Stimulated activated CD4-positive, alpha-beta T cell treated with anti-CD3 and anti-CD28 coated beads, Interleukin-1b, Interleukin-23, amount 100 ng/mL, for 24 hours (primary cell): ENCODE data around the gene ITGB4.

Source experiments
- DNase-seq, 4 experiments: peaks; one replicate each; pipeline ENCODE4 v3.0.0-alpha.2; 2020; ENCODE audit warnings: low read depth in 4 of 4, low spot score in 1 of 4

The ITGB4 gene

DNA sequence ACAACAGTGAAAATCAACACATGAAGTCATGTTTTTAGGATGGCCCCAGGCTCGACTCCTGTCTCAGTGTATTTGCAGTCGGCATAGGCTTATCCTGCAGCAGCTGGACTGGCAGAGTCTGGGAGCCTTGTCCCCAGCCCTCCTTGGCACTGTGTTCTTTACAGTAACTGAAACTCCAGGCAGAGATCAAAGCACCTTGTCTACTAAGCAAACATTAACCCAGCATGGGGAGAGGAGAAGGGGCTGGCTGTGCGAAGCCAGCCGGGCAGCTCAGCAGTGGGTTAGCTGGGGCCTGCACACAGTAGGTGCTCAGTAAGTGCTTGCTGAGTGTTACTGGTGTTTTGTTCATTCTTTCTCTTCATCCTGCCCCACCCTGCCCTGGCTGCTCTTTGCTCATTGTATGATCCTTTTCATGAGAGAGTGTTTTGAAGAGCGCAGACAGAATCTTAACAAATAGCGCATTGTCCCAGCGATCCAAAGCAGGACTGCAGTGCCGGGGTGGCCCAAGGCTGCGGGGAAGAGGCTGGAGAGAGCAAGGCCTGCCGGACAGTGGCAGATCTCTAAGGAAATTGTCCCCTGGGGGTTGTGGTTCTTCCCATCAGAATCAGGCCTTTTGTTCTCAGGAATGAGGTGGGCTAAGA is 23.5 kb upstream of the ITGB4 start:
- DNase-seq, result no peak

DNA sequence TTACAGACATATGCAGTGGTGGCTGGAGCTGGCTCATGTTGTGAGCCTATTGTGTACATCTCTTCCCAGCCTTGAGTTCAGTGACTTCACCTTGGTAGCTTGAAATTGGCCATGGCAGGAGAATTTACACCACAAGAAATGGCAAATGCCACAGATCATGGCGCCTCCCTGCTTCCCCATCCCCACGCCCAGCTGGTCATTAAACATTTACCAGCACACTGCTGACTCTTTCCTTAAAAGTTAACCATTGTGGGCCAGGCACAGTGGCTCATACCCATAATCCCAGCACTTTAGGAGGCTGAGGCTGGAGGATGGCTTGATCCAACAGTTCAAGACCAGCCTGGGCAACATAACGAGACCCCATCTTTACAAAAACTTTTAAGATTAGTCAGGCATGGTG is 22.6 kb upstream of the ITGB4 start:
- no peak for DNase-seq

DNA sequence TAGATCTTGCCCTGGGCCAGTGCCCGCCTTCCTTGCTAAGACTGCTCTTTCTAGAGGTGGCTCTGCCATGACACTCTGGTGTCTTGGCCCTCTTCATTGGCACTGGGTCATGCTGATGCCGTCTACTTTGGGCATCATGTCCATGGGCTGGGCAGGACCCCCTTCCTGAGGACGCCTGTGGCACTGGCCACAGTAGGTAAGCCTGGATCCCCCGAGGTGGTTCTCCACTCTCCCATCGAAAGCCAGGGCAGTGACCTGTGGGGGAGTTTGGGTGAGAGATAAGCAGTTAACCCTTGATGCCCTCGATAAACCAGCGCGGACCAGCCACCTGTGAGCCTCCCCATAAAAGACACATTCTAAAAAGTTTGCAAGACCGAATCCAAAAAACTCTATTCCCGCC is 20.0 kb upstream of the ITGB4 start:
- DNase-seq, result no peak

DNA sequence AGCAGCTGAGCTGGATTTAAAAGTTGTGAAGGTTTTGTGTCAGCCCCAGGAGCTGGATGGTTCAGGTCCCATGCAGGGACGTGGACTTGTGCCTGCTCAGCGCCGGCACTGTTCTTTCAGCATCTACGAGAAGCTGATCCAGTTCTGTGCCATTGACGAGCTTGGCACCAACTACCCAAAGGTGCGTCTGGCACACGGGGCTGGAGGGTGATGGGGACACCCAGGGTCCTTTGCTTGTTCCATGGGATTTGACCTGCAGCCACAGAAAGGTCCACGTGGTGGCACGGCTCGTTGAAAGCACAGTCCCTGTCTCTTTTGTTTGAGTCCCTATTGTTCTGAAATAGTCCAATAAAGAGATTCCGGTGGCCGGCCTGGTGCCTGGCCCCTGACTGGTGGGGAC is 18.1 kb upstream of the ITGB4 start:
- DNase-seq, result no peak

DNA sequence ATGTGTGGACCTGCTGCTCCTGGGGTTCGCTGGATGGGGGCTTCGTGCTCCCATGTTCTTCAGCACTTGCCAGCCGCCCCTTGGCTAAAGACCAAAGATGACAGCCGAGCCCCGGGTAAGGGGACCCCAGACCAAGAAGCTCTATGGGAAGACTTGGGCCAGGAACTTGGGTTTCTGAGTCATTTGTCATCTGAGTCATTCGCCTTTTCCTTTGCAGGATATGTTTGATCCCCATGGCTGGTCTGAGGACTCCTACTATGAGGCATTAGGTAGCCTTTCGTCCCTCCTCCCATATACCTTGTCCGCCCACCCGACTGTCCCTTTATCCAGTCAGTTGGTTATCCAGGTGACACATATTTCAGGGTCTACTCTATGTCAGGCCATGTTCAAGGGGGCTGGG is 17.7 kb upstream of the ITGB4 start:
- DNase-seq, result no peak

DNA sequence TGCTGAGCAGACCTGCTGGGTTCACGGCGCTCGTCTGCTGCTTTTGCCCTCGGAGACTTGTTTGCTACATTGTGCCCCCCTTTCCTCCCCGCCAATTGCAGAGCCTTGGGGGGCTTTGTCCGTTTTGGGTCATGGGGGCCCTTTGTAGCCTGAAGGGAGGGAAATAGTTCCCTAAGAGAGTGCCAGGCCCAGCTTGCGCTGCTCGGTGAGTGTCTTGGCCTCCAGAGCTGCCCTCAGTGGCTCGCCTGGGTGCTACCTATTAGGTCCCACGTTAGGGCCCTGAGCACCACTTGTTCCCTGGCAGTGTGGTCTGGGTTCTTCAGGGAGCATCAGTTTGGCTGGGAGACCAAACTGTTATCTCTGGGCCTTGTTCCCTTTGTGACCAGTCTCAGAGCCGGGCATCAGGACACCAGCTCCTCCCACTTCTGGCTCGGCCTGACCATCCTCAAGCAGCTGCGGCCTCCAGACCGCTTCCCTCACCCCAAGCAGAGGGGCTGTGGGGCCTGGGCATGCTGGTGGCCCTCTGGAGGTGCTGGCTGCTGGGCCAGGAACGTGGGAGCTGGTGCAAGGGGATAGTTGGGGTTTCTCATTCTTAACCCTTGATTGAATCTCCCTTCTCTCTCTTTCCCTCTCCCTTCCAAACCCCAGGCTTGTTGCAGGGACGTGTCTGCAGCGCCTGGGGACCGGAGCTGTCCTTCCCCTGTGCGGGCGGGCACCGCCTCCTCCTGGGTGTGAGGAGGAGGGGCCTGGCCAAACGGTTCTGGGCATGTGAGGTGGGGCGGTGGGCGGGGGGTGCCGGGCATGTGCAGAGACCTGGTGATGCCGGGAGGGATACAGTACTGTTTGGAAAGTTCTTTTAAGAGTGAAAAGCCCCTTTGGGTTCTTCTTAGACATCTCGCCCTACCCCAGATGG is 16.0 kb upstream of the ITGB4 start:
- no peak for DNase-seq

DNA sequence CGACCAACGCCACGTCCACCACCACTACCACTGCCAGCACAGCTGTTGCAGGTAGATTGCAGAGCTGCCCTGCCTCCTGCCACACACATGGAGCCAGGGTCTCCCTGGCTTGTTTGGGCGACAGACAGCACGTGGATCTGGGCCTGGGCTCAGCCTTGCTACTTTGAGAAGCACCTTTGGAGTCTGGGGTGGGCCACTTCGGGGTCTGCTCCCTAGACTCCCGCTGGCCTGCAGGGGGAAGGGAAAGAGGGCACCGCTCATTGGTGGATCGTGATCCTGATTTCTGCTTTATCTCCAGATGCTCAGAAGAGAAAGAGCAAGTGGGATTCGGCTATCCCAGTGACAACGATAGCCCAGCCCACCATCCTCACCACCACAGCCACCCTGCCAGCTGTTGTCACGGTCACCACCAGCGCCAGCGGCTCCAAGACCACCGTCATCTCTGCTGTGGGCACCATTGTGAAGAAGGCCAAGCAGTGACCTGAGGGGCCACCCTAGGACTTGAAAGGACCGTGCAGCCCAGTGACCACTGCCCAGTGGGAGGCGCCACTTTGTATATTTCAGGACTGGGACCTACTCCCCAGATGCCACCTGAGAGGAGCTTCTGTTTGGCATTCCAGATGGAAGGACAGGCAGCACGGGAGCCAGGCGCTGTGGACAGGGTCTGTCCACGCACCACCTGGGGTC is 15.1 kb upstream of the ITGB4 start:
- no peak for DNase-seq

DNA sequence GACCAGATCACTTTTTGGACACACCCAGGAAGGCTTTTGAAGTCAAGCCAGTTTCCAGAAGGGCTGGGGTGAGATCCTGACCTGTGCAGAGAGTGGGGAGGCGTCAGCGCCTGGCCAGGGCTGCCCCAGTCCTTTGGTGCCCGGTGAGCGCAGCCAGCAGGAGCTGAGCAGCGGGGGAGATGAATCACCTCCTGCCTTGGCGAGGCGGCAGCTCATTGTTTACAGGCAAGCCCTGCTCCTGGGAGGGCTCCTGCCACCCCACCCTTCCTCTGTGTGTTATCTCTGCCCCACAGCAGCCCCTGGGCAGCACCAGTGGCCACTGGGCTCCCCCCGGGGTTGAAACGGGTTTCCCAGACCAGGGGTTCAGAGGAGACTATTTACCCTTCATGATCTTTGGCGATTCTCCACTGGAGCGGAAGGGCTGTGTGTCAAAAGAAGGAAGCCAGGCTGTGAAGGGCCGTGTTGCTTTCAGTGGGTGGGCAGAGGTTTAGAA is 14.1 kb upstream of the ITGB4 start:
- no peak for DNase-seq

DNA sequence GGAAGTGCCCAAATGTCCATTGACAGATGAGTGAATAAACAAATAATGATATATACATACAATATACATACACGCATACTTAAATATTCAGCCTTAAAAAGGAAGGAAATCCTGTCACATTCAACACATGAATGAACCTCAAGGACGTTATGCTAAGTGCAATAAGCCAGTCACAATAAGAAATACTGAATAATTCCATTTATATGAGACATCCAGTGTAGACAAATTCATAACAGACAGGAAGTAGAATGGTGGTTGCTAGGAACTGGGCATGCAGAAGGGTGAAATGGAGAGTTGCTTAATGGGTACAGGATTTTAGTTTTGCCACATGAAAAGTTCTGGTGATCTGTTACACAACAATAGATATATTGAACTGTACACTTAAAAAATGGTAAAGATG is 8.8 kb upstream of the ITGB4 start:
- DNase-seq, result no peak

DNA sequence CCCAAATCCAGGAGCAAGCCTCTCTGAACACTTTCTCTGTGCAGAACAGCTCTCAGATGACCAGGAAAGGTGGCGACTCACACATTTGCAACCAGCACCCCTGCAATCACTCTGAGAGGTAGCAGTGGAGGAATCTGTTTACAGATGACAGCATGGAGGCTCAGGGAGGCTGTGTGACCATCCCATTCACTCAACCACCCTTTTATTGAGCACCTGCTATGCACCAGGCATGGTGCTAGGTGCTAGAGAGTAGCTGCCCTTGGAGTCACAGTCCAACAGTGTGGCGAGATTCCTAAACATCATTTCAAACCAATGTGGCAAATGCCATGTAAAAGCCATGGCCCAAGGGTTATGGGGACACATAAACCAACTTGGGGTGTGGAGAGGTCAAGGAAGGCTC is 1.5 kb upstream of the ITGB4 start:
- DNase-seq, result no peak

DNA sequence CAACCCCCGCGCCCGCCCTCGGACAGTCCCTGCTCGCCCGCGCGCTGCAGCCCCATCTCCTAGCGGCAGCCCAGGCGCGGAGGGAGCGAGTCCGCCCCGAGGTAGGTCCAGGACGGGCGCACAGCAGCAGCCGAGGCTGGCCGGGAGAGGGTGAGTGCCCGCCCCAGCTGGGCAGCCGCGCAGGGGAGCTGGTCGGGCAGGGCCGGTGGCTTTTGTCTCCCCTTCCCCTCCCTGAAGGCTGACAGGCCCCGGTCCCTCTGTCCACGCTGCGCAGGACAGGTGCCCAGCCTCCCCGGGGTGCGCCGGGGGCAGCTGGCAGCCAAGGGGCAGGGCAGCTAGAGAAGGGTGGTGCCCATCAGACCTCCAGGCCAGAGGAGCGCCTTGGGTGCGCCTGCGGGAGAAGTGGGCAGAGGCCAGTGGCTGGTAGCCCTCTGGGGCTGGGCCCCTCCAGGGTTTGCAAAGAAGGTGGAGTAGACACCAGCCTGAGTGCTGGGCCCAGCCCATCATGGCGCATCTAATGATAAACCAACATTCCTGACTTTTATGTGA is 278 bp downstream of the ITGB4 start:
- DNase-seq, result no peak

DNA sequence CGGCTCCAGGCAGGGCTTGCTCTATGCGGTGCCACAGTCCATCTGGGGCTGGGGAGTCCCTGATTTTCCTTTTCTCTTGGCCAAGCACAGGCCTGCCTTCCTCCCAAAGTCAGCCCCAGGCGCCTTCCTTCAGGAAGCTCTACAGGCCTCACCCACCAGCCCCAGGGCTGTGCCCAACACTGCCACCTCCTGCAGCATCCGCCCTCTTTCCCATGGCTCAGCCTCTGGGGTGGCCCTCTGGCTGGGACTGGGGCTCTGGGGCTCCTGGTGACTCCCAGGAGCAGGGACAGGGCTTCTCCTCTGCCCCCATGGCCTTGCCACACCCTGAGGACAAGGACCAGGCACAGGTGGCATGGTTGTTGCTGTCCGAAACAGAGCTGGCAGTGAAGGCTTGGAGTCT is 817 bp downstream of the ITGB4 start:
- no peak for DNase-seq

DNA sequence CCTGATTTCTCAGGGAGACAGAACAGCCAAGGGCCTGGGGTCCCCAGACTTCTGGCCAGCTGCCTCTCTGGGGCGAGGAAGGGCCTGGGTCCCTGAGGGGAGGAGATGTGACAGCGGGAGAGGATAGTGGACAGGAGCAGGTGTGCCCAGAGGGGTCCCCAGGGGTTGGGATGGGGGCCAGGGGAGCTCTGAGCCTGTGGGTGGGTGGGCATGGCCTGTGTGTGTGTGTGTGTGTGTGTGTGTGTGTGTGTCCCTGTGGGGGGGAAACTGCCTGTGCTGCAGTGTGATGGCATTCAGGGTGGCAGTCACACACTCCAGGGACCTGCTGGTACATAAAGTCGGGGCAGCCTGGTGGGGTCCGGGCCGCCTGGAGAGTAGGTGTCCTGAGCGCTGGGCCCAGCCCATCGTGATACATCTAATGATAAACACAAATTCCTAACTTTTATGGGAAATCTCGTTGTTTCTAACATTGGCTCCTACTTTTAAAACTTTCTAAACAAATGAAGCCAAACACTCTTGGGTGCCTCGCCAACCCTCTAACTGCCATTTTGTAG is 1.4 kb downstream of the ITGB4 start:
- DNase-seq, result no peak

DNA sequence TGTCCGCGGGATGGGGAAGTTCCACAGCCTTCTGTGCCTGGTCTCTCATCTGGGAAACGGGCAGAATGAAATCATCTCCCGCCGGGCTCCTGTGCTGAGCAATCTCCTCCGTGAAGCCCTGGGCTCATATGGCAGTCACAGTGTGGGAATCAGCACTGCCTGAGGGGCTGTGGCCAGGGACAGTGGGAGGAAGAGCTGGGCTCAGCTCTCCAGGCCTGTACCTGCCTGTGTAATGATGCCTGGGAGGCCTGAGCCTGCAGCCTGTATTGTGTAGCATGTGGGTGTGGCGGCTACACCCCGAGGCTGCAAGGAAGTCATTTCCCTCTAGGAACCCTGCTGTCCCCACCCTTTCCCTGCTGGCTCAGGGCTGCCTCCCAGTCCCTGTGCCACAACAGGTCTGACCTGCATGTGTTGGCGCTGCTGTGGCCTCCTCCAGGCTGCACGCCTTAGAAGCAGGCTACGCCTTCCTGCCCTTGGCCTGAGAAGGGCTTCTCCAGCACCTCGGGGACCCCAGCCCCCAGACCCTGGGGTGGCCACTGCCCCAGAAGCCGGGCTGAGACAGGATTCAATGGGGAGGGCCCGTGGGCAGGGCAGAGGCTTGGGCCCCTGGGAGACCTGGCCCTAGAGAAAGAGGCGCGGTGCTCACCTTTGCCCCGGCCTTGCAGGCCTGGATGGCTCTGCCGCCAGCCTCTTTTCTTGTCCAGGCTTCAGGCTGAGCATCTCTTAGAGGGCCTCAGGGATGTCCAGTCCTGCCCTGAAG is 2.1 kb downstream of the ITGB4 start:
- DNase-seq, result no peak

DNA sequence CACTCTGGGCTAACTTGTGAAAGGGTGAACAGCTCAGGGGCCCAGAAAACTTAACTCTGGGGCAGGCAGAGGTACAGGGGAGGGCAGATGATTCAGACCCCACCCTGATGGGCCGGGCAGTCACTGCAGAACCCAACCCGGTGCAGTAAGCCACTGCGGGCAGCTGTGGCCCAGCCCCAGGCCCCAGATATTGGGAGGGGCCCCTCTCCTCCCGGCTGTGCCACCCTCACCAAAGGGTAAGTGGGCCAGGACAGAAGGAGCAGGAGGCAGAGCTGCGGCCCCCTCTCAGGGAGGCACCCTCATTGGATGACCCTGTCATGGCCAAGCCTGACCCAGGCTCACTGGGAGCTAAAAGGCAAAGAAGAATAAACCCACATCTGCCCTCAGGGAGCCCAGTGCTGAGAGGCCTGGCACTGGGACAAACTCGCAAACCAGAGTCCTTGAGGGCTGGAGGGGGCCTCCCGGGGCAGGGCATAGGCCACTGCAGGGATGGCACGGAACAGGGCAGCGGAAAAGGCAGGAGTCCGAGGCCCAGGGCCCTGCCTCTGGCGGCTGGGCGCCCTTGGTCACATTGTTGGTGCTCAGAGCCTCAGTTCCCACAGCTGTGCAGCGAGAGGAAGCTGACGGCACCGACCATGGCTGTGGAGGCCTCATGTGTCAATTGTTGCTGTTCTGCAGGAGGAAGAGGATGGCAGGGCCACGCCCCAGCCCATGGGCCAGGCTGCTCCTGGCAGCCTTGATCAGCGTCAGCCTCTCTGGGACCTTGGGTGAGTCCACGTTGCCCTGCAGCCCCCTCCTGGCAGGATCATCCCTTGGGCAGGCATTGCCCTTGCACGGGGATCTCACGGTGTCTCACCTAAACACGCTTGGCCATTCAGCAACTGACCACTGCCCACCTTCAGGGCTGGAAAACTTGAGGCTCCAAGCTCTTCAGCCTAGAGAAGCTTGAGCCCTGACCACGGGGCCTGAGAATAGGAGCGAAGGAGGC is 3.1 kb downstream of the ITGB4 start:
- DNase-seq, result no peak

DNA sequence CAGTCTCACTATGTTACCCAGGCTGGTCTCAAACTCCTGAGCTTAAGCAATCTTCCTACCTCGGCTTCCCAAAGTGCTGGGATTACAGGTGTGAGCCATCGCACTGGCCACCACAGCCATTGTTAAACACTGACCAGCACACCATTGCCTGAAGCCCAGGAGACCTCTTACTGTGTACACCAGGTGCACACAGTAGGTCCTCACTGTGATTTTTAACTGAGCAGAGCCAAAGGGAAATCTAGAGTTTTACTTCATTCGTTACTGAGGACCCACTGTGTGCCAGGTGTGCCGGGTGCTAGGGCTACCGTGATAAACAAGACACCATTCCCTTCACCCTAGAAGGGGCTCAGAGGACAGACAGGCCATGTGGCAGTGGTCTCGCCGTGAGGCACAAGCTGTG is 4.2 kb downstream of the ITGB4 start:
- no peak for DNase-seq

DNA sequence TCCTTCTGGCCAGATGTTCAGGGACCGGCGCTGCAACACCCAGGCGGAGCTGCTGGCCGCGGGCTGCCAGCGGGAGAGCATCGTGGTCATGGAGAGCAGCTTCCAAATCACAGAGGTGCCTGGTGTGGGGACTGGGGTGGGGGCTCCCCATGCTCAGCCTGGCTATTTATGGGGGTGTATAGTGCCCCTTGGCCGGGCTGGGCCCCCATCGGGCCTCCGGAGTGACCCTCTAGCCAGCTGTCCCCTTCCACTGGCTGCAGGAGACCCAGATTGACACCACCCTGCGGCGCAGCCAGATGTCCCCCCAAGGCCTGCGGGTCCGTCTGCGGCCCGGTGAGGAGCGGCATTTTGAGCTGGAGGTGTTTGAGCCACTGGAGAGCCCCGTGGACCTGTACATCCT is 6.1 kb downstream of the ITGB4 start:
- DNase-seq, result no peak

DNA sequence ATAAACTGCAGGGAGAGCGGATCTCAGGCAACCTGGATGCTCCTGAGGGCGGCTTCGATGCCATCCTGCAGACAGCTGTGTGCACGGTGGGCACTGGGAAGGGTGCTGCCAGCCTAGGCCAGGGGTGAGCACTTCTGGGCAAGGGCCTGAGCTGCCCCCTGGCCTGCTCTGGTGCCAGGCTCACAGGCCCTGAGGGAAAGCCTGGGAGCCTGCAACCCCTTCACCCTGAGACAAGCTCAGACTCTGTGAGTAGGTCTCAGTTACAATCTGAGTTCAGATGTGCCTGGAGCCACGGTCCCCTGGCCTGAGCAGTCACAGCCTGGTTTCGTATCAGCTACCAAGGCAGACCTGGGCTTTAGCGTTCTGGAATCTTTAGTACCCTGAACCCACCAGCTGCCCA is 8.1 kb downstream of the ITGB4 start:
- no peak for DNase-seq

DNA sequence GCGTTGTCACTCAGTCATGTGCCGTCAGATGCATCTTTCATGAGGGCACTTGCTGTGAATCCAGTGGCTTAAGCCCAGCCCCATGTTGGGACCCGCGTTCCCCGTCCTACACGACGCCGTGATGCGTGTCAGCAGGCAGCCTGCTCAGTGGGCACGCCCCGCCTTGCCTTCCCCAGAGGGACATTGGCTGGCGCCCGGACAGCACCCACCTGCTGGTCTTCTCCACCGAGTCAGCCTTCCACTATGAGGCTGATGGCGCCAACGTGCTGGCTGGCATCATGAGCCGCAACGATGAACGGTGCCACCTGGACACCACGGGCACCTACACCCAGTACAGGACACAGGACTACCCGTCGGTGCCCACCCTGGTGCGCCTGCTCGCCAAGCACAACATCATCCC is 8.8 kb downstream of the ITGB4 start:
- DNase-seq, result no peak
